GM21723 (cell line): ENCODE measurements around the gene ZNF184.

ENCODE experiments used
- ATAC-seq: cut with Tn5 transposase; IDR thresholded peaks from one replicate; pipeline ENCODE4 v1.9.1; 2021; ENCODE audit warnings: mild to moderate bottlenecking, moderate library complexity; ENCODE audit not compliant: unreplicated experiment

Gene ZNF184

GRCh38 chr6:27479319-27480182, 6.6 kb upstream of the ZNF184 start:
- ATAC-seq, result peak; percentile 59

GRCh38 chr6:27478706-27479318, 5.9 kb upstream of the ZNF184 start:
- peak; percentile 69 for ATAC-seq

- ATAC-seq, result peak; percentile 23
Observed at GRCh38 chr6:27478141-27478705, 5.3 kb upstream of the ZNF184 start.

- ATAC-seq, result no peak
Observed at GRCh38 chr6:27477318-27478013, 4.6 kb upstream of the ZNF184 start.

GRCh38 chr6:27476090-27476489, 3.2 kb upstream of the ZNF184 start:
- ATAC-seq, result no peak

- ATAC-seq, result no peak
Observed at GRCh38 chr6:27474672-27475071, 1.8 kb upstream of the ZNF184 start.

GRCh38 chr6:27474172-27474465, 1.2 kb upstream of the ZNF184 start:
- ATAC-seq, result no peak

GRCh38 chr6:27472182-27472616, 706 bp downstream of the ZNF184 start:
- ATAC-seq, result peak; percentile 48

- no peak for ATAC-seq
Observed at GRCh38 chr6:27471365-27472115, 1.4 kb downstream of the ZNF184 start.

- ATAC-seq, result no peak
Observed at GRCh38 chr6:27470023-27470422, 2.9 kb downstream of the ZNF184 start.

GRCh38 chr6:27468334-27468733, 4.6 kb downstream of the ZNF184 start:
- no peak for ATAC-seq

GRCh38 chr6:27452496-27452897, 20.4 kb downstream of the ZNF184 start:
- no peak for ATAC-seq

GRCh38 chr6:27451660-27452390, 21.1 kb downstream of the ZNF184 start:
- ATAC-seq, result no peak

GRCh38 chr6:27448456-27448855, 24.4 kb downstream of the ZNF184 start:
- ATAC-seq, result no peak

GRCh38 chr6:27442932-27443331, 30.0 kb downstream of the ZNF184 start:
- no peak for ATAC-seq

- no peak for ATAC-seq
Observed at GRCh38 chr6:27441001-27441400, 31.9 kb downstream of the ZNF184 start.

GRCh38 chr6:27439371-27439770, 33.5 kb downstream of the ZNF184 start:
- no peak for ATAC-seq

GRCh38 chr6:27433714-27434113, 39.2 kb downstream of the ZNF184 start:
- no peak for ATAC-seq

- ATAC-seq, result no peak
Observed at GRCh38 chr6:27428966-27429365, 43.9 kb downstream of the ZNF184 start.

GRCh38 chr6:27428502-27428901, 44.4 kb downstream of the ZNF184 start:
- no peak for ATAC-seq
